Mesodermal cell (in vitro differentiated cells): ENCODE results near the gene STUM.

ENCODE experiments used
- H3K27ac ChIP-seq: 2 replicates; pipeline ENCODE4 v1.7.0; 2013; ENCODE audit warnings: mild to moderate bottlenecking, low read depth, low read length, moderate library complexity; ENCODE audit not compliant: severe bottlenecking
- H3K36me3 ChIP-seq: 2 replicates; pipeline ENCODE4 v1.7.1; 2013; ENCODE audit warnings: mild to moderate bottlenecking, low read length, moderate library complexity; ENCODE audit not compliant: control insufficient read depth, insufficient read depth
- H3K4me1 ChIP-seq: one replicate; pipeline ENCODE4 v1.7.1; 2013; ENCODE audit warnings: mild to moderate bottlenecking, low read length; ENCODE audit not compliant: insufficient read depth, control insufficient read depth, poor library complexity, severe bottlenecking
- H3K4me3 ChIP-seq: 2 replicates; pipeline ENCODE4 v1.7.0; 2013; ENCODE audit warnings: low read length, control low read depth, mild to moderate bottlenecking; ENCODE audit not compliant: insufficient read depth, poor library complexity, severe bottlenecking; ENCODE audit errors: extremely low read depth
- H3K9me3 ChIP-seq: 2 replicates; pipeline ENCODE4 v1.7.1; 2013; ENCODE audit warnings: mild to moderate bottlenecking, low read length, moderate library complexity; ENCODE audit not compliant: control insufficient read depth
- WGBS, 2 experiments: methylation state at CpG; one replicate each; pipeline ENCODE4 v1.1.5; 2013; ENCODE audit warnings: missing lambda C conversion rate in 2 of 2; ENCODE audit not compliant: insufficient coverage in 2 of 2; 5-methylcytosine and 5-hydroxymethylcytosine counted together

STUM gene

GRCh38 chr1:226574591-226575435, 26.2 kb downstream of the STUM start:
- Histone ChIP-seq H3K4me3 (no peak overlapping the region), H3K36me3 (no peaks in the 10 kb centered on the region), H3K4me1 (no peaks in the 10 kb centered on the region), H3K27ac (no peak overlapping the region), H3K9me3 (no peaks in the 10 kb centered on the region)
- WGBS, 2 experiments: 87 to 92% methylated on average over 19 to 21 of the region's 21 CpGs

DNA sequence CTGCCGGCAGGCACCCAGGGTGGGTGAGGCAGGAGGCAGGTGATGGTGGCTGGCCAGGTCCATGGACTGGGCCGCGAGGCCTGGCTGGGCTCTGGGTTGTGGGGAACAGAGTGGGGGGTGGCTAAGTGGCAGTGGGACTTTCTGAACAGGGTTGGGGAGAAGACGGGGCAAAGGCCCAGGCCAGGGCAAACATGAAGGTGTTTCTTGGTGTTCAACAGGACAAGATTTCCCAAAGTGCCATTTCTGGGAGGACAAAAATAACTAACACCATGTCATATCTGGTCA, 26.8 kb downstream of the STUM start:
- H3K4me1 ChIP-seq: no peaks in the 10 kb centered on the region
- no peak overlapping the region for H3K4me3 ChIP-seq
- no peaks in the 10 kb centered on the region for H3K36me3 ChIP-seq
- no peaks in the 10 kb centered on the region for H3K9me3 ChIP-seq
- no peak overlapping the region for H3K27ac ChIP-seq
- WGBS, 2 experiments: 84% methylated on average over 4 of the region's 4 CpGs; no CpG with 5 or more reads in 1 of the 2 experiments

GRCh38 chr1:226575739-226576378, 27.3 kb downstream of the STUM start:
- no peak overlapping the region for H3K27ac ChIP-seq
- H3K4me3 ChIP-seq: no peak overlapping the region
- H3K9me3 ChIP-seq: no peaks in the 10 kb centered on the region
- WGBS, 2 experiments: 90 to 94% methylated on average over 5 to 9 of the region's 9 CpGs
- no peaks in the 10 kb centered on the region for H3K36me3 ChIP-seq
- H3K4me1 ChIP-seq: no peaks in the 10 kb centered on the region

GRCh38 chr1:226576601-226577000, 28.0 kb downstream of the STUM start:
- Histone ChIP-seq H3K27ac (no peak overlapping the region), H3K4me3 (no peak overlapping the region), H3K36me3 (no peaks in the 10 kb centered on the region), H3K9me3 (no peaks in the 10 kb centered on the region), H3K4me1 (no peaks in the 10 kb centered on the region)
- WGBS, 2 experiments: 73 to 90% methylated on average over 3 of the region's 3 CpGs

GRCh38 chr1:226577401-226578180, 29.0 kb downstream of the STUM start:
- H3K36me3 ChIP-seq: no peaks in the 10 kb centered on the region
- H3K4me1 ChIP-seq: no peaks in the 10 kb centered on the region
- H3K27ac ChIP-seq: no peak overlapping the region
- 65 to 81% methylated on average over 5 to 11 of the region's 15 CpGs for WGBS, 2 experiments
- no peaks in the 10 kb centered on the region for H3K9me3 ChIP-seq
- H3K4me3 ChIP-seq: no peak overlapping the region

DNA sequence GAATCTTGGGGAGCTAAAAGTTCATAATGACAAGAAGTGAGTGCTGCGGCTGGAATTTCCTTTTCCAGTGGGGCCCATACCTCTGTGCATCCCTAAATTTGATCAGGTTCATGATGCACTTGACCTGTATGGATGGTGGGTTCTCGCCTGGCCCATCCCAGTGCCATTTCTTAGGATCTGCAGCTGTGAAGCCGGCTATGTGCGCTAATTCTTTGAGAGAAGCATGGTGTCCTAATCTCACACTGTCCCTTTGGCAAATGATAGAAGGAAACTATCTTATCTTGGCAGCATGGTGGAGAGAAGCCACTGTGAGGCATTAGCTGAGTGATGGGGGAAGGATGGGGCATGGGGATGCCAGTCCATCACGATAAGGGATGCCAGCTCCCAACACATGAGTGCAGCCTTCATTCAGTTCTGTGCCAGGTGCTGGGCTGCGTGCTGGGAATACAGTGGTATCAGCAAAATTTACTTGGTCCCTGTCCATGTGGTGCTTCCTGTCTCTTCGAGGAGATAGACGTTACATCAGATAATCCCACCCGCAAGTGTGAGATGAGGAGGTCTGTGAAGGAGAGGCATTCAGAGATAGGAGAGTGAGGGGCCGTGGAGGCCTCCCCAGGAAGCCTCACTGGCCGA, 30.5 kb downstream of the STUM start:
- H3K4me1 ChIP-seq: no peaks in the 10 kb centered on the region
- no peak overlapping the region for H3K4me3 ChIP-seq
- H3K9me3 ChIP-seq: no peaks in the 10 kb centered on the region
- no peaks in the 10 kb centered on the region for H3K36me3 ChIP-seq
- H3K27ac ChIP-seq: no peak overlapping the region
- WGBS, 2 experiments: 76 to 89% methylated on average over 7 to 10 of the region's 11 CpGs

- no peak overlapping the region for H3K27ac ChIP-seq
- no peak overlapping the region for H3K4me3 ChIP-seq
- WGBS, 2 experiments: 89 to 98% methylated on average over 6 of the region's 6 CpGs
- no peaks in the 10 kb centered on the region for H3K4me1 ChIP-seq
- H3K36me3 ChIP-seq: no peaks in the 10 kb centered on the region
- no peaks in the 10 kb centered on the region for H3K9me3 ChIP-seq
Measured at GRCh38 chr1:226579781-226580323, 31.3 kb downstream of the STUM start.

- Histone ChIP-seq H3K27ac (no peak overlapping the region), H3K36me3 (no peaks in the 10 kb centered on the region), H3K4me1 (no peaks in the 10 kb centered on the region), H3K4me3 (no peak overlapping the region), H3K9me3 (no peaks in the 10 kb centered on the region)
- 77 to 98% methylated on average over 4 of the region's 6 CpGs for WGBS, 2 experiments
Measured at GRCh38 chr1:226580625-226581270, 32.2 kb downstream of the STUM start.

DNA sequence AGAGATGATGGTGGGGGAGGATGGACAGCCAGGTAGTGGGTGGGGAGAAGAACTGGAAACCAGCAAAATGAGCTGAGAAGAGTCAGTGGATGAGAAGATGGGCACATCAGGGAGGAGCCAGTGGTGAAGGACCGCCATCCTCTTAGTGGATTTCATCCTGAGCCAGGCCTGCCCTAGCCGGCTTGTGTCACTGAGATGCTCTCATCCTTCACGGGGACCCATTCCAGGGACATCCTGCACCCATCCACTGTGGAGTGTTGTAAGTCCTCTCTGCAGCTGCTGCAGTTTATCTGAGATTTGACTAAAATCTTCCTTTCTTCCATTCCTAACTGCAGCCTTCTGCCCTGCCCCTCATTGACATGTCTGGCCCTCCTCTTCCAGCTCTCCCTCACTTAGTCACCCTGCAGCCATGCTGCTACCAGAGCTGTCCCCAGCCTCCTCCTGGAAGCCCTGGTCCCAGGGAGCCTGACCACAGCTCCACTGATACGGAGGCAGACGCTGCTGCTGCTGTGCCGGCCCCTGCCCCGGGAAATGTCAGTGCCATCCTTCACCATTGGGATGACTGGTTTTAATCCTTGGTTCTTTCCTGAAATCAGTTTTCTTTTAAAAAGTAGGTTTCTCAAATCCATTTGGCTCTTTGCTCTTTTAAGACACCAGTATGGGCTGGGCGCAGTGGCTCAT, 33.2 kb downstream of the STUM start:
- H3K4me1 ChIP-seq: no peaks in the 10 kb centered on the region
- no peaks in the 10 kb centered on the region for H3K9me3 ChIP-seq
- no peak overlapping the region for H3K27ac ChIP-seq
- 92 to 100% methylated on average over 2 to 8 of the region's 8 CpGs for WGBS, 2 experiments
- no peak overlapping the region for H3K4me3 ChIP-seq
- no peaks in the 10 kb centered on the region for H3K36me3 ChIP-seq
